Testis (tissue), 3 donors: ENCODE data around the gene SLC26A4. TPM values are rescaled to one million over a fixed set of nuclear protein-coding genes. Genes with fewer than 3 reads are reported as not detected.

ENCODE experiments used
- DNase-seq: peaks from one replicate; pipeline ENCODE4 v3.0.0-alpha.2; 2019
- H3K27ac ChIP-seq, 2 donors: fragments of 200-600 bp; sonication (generic); one replicate each; pipeline ENCODE4 v1.5.1; 2019
- H3K27me3 ChIP-seq: fragments of 200-600 bp; sonication (generic); one replicate; pipeline ENCODE4 v1.5.1; 2019
- H3K36me3 ChIP-seq: fragments of 200-600 bp; sonication (generic); one replicate; pipeline ENCODE4 v1.5.1; 2017; ENCODE audit warnings: low read depth; ENCODE audit errors: missing control alignments
- H3K4me1 ChIP-seq: fragments of 200-600 bp; sonication (generic); one replicate; pipeline ENCODE4 v1.5.1; 2019
- H3K4me3 ChIP-seq, 2 donors: fragments of 200-600 bp; sonication (generic); one replicate each; pipeline ENCODE4 v1.5.1; 2017 to 2019
- H3K9me3 ChIP-seq: fragments of 200-600 bp; sonication (generic); one replicate; pipeline ENCODE4 v1.5.1; 2017
- POLR2A ChIP-seq: fragments of 450-650 bp; IDR thresholded peaks from one replicate; pipeline ENCODE4 v1.6.1; 2017; ENCODE audit warnings: antibody characterized with exemption, mild to moderate bottlenecking, moderate library complexity
- WGBS, 2 donors: methylation state at CpG; one replicate each; pipeline ENCODE4 v1.1.5; 2018; 5-methylcytosine and 5-hydroxymethylcytosine counted together
- intact Hi-C: fragments of 100-400 bp; cut with DNase I; formaldehyde crosslinking; loops from one replicate; pipeline ENCODE4 v1.15.1; 2023; ENCODE audit warnings: low total_unique reads
- polyA plus RNA-seq: library from polyadenylated mRNA; stranded (reverse); fragments of 350-450 nt; fragmentation: Illumina TruSeq; extraction: RNeasy Lipid Tissue Mini Kit (QIAGEN cat#74804); gene quantifications from one replicate; pipeline ENCODE4 v1.2.3, GENCODE V29; 2014; ENCODE audit warnings: low read depth, low replicate concordance; ENCODE audit not compliant: insufficient read depth
- total RNA-seq, 2 donors: library from RNA; depleted of rRNA; stranded (reverse); fragments of >200 nt; gene quantifications; one replicate each; pipeline ENCODE4 v1.2.3, GENCODE V29; 2016
- TF ChIP-seq, protein P1 (sequence below), 3 experiments: fragments of 450-650 bp in 2 of 3; fragments of 200-600 bp in 1 of 3; sonication (generic) in 1 of 3; IDR thresholded peaks; one replicate each; pipeline ENCODE4 v1.5.1; 2016 to 2019; ENCODE audit warnings: antibody characterized with exemption in 3 of 3, mild to moderate bottlenecking in 2 of 3, moderate library complexity in 1 of 3

Gene SLC26A4
- total and polyA plus RNA-seq, 3 donors from 2014 or later = 0.43 to 1.7 (median 0.79) TPM

DNA sequence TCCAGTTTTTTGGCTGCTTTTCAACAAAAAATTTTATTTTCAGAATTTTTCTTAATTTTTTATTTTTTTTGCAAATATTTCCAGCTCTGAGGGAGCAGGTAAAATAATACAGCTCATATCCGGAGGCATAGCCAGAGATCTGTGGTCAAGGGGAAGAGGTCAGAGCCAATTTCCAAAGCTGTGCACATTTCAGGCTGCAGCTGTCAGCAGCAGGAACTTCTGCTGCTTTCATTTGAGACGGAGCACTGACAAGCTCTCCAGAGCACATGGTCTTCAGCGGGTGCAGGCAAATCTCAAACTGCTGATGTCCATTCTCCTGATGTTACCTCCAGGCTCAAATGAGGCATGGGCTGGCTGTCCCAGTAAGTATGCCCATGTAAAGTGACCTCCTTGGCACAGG, 31.1 kb downstream of the SLC26A4 start:
- H3K27me3 ChIP-seq = no peaks in the 10 kb centered on the region
- no peak for TF ChIP-seq POLR2A
- TF ChIP-seq, protein P1, sequence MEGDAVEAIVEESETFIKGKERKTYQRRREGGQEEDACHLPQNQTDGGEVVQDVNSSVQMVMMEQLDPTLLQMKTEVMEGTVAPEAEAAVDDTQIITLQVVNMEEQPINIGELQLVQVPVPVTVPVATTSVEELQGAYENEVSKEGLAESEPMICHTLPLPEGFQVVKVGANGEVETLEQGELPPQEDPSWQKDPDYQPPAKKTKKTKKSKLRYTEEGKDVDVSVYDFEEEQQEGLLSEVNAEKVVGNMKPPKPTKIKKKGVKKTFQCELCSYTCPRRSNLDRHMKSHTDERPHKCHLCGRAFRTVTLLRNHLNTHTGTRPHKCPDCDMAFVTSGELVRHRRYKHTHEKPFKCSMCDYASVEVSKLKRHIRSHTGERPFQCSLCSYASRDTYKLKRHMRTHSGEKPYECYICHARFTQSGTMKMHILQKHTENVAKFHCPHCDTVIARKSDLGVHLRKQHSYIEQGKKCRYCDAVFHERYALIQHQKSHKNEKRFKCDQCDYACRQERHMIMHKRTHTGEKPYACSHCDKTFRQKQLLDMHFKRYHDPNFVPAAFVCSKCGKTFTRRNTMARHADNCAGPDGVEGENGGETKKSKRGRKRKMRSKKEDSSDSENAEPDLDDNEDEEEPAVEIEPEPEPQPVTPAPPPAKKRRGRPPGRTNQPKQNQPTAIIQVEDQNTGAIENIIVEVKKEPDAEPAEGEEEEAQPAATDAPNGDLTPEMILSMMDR (IDR thresholded peaks at IDR 0.05) = no peak
- no peak overlapping the region for H3K27ac ChIP-seq
- DNase-seq = no peak
- intact Hi-C loops = no loop called here
- H3K36me3 ChIP-seq = no peaks in the 10 kb centered on the region
- no peaks in the 10 kb centered on the region for H3K9me3 ChIP-seq
- WGBS, 2 donors = 49 to 61% methylated on average over 3 of the region's 3 CpGs
- peaks cover 7% of the 10 kb centered on the region for H3K4me1 ChIP-seq
- H3K4me3 ChIP-seq = no peak overlapping the region

- TF ChIP-seq POLR2A = no peak
- TF ChIP-seq, protein P1 (IDR thresholded peaks at IDR 0.05) = no peak
- Histone ChIP-seq H3K4me1 (peaks cover 7% of the 10 kb centered on the region), H3K36me3 (no peaks in the 10 kb centered on the region), H3K27me3 (no peaks in the 10 kb centered on the region), H3K4me3 (no peak overlapping the region), H3K9me3 (no peaks in the 10 kb centered on the region), H3K27ac (no peak overlapping the region)
- intact Hi-C loops = no loop called here
- no peak for DNase-seq
- WGBS, 2 donors = 77 to 84% methylated on average over 1 of the region's 1 CpG
Measured at GRCh38 chr7:107692501-107692900, 31.9 kb downstream of the SLC26A4 start.

DNA sequence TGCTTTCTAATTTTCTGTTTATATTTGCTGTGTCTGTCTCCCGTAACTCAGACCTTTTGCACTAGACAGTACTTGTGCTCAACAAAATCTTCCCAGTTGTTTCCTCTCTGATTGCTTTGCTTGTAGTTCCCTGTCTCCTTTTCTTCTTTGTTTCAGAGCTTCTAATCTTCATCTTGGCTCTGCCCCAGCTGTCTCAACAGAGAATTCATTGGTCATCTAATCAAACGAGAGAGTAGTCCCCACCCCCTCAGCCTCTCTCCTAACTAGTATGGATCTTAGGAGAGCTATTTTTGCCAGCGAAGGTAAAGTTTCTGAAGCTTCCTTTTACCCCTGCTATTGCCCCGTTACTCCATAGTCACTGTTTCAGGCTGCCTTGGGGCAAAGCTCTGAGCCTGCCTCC, 32.8 kb downstream of the SLC26A4 start:
- TF ChIP-seq, protein P1 (IDR thresholded peaks at IDR 0.05) = no peak
- no peak for TF ChIP-seq POLR2A
- H3K27ac ChIP-seq = no peak overlapping the region
- 59 to 61% methylated on average over 4 of the region's 4 CpGs for WGBS, 2 donors
- no peaks in the 10 kb centered on the region for H3K9me3 ChIP-seq
- H3K4me3 ChIP-seq = no peak overlapping the region
- H3K27me3 ChIP-seq = no peaks in the 10 kb centered on the region
- intact Hi-C loops = no loop called here
- no peaks in the 10 kb centered on the region for H3K36me3 ChIP-seq
- DNase-seq = peak; percentile 57
- H3K4me1 ChIP-seq = peaks cover 7% of the 10 kb centered on the region

GRCh38 chr7:107694386-107694785, 33.8 kb downstream of the SLC26A4 start:
- intact Hi-C loops = no loop called here
- Histone ChIP-seq H3K36me3 (no peaks in the 10 kb centered on the region), H3K4me3 (no peak overlapping the region), H3K4me1 (peaks cover 7% of the 10 kb centered on the region), H3K27ac (no peak overlapping the region), H3K27me3 (no peaks in the 10 kb centered on the region), H3K9me3 (no peaks in the 10 kb centered on the region)
- 44 to 56% methylated on average over 5 of the region's 5 CpGs for WGBS, 2 donors
- TF ChIP-seq, protein P1 (IDR thresholded peaks at IDR 0.05) = no peak
- TF ChIP-seq POLR2A = no peak
- DNase-seq = no peak

DNA sequence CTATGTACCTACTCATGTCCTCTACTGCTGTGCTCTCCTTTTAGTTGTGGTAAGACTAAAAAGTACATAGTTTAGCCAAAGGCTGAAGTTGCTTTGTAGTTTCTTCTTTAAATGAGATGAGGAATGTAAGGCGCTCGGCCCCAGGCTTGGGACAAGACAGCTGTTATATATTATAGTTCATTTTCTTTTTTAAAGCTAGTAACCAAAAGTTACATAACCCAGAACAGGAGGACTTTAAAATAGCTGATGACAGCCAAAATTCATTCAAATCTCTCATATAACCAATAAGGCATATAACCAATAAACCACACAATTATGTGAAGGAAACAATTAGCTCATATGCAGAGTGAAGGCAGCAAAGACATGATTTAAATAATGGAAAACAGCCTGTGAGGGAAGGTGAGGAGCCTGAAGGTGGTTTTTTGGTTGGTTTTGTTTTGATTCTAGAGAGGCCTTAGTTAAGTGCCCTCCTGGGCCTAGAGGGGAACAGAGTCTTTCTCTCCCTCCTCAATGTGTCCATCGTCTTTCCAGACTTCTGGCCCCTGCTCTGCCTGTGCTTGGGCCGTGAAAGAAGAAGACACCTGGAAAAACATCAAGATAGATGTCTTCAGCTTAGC, 35.8 kb downstream of the SLC26A4 start:
- Histone ChIP-seq H3K36me3 (no peaks in the 10 kb centered on the region), H3K4me3 (no peak overlapping the region), H3K9me3 (no peaks in the 10 kb centered on the region), H3K27ac (peak overlapping the region in 1 of 2 donors; percentile 12), H3K4me1 (no peaks in the 10 kb centered on the region), H3K27me3 (no peaks in the 10 kb centered on the region)
- no peak for TF ChIP-seq POLR2A
- TF ChIP-seq, protein P1 (IDR thresholded peaks at IDR 0.05) = no peak
- 75 to 77% methylated on average over 4 of the region's 4 CpGs for WGBS, 2 donors
- intact Hi-C loops = no loop called here
- no peak for DNase-seq
